ENCODE measurements around the gene CALR3. TPM values are rescaled to one million over a fixed set of nuclear protein-coding genes. Genes with fewer than 3 reads are reported as not detected.

Gene CALR3
- total and polyA plus RNA-seq, 10 of the 15 experiments (the other 5 are each of a cell fraction or from before 2014, with no cell fraction given): 0.05 to 0.45 (median 0.12) TPM; not detected in 2

DNA sequence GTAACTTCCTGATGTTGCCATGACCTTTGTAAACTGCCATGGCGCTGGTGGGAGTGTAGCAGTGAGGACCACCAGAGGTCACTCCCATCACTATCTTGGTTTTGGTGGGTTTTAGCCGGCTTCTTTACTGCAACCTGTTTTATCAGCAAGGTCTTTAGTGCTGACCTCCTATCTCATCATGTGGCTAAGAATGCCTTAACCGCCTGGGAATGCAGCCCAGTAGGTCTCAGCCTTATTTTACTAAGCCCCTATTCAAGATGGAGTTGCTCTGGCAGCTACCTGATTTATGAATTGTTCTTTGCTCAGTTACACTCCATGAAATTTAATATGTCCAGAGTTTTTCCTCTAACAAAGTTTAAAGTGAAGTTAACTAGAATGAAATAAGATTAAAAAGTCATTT lies 19.6 kb downstream of the CALR3 start (continued):
- TF ChIP-seq STAT1 (conservative IDR thresholded peaks at IDR 0.05) (no peak), TCF12 (IDR thresholded peaks at IDR 0.05; ENCODE audit: low read depth, low read length) (no peak), FOS (IDR thresholded peaks at IDR 0.05; ENCODE audit: borderline replicate concordance, extremely low read depth, insufficient read length) (no peak), SREBF1 (IDR thresholded peaks at IDR 0.05; ENCODE audit: low read length) (no peak)

DNA sequence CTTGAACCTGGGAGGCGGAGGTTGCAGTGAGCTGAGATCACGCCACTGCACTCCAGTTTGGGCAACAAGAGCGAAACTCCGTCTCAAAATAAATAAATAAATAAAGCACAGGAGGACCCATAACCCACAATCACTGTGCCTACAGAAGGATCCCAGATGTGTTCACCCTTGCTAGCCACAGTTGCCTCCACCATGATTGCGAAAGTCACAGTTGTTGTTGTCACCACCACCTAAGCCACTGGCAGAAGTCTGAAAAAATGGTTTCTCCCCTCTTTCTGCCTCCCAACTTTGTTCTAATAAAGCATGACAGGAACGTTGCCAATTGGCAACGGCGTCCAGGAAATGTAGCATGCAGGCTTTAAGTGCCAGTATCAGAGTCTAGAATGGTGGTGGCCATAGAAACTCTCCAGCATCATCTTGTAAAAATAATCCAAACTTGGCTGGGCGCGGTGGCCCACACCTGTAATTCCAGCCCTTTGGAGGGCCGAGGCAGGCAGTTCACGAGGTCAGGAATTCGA lies 22.0 kb downstream of the CALR3 start:
- FAIRE-seq (no peak), ATAC-seq (no peak), DNase-seq (ENCODE audit: low read depth, low spot score) (no peak)
- H2AFZ ChIP-seq (ENCODE audit: control insufficient read depth, low read depth, low read length): no peak overlapping the region
- H4K20me1 ChIP-seq (ENCODE audit: control insufficient read depth, insufficient read depth): peaks cover 4% of the 10 kb centered on the region; the same call in 1 of the 2 replicates
- BruUV-seq (replicated peaks): no TSS peak
- no peak overlapping the region for H3K4me2 ChIP-seq (ENCODE audit: control insufficient read depth, insufficient read depth)
- 70% methylated on average over 13 of the region's 13 CpGs for WGBS (ENCODE audit: insufficient coverage, insufficient replicate concordance, low lambda C conversion rate, missing lambda C conversion rate)
- POLR2A ChIA-PET: interaction anchor here (0.7 kb wide), 1 partner anchor 365 kb away, joined by 3 read pairs; no protein-coding TSS in a partner anchor
- SMC1A ChIA-PET (ENCODE audit: uncharacterized antibody, unreplicated experiment): no interaction called here
- H3K4me3 ChIP-seq: no peak overlapping the region
- H3K9ac ChIP-seq (ENCODE audit: control insufficient read depth, insufficient read depth, low read length): no peak overlapping the region
- TF ChIP-seq CREB1 (IDR thresholded peaks at IDR 0.05; ENCODE audit: low read depth) (no peak), NFYB (IDR thresholded peaks at IDR 0.05; ENCODE audit: insufficient read depth, low read depth, low read length) (no peak)
- no peaks in the 10 kb centered on the region; the same call in 2 of the 3 replicates for H3K9me3 ChIP-seq (replicated peaks; ENCODE audit: control insufficient read depth, insufficient read depth, low read length)
- CTCF ChIA-PET: no interaction called here
- peaks cover 28% of the 10 kb centered on the region for H3K79me2 ChIP-seq (ENCODE audit: control insufficient read depth, insufficient read depth, low read length)
- intact Hi-C loops (cut with micrococcal nuclease; ENCODE audit: unreplicated experiment): no loop called here
- in situ Hi-C loops (cut with MboI): no loop called here
- peaks cover 8% of the 10 kb centered on the region; the same call in 1 of the 2 replicates for H3K4me1 ChIP-seq (ENCODE audit: control insufficient read depth, insufficient read depth, low read length)
- no peaks in the 10 kb centered on the region for H3K27me3 ChIP-seq (replicated peaks in 1 of 2; ENCODE audit: control insufficient read depth in 2 of 2, insufficient read depth in 2 of 2, low read length in 1 of 2)
- no peak overlapping the region for H3K27ac ChIP-seq (ENCODE audit: control insufficient read depth, insufficient read depth)
- H3K36me3 ChIP-seq (ENCODE audit: control insufficient read depth in 2 of 2, insufficient read depth in 2 of 2, low read length in 1 of 2): no peaks in the 10 kb centered on the region; a peak in 1 of 4 replicates
- RAD21 ChIA-PET (ENCODE audit: unreplicated experiment): interaction anchor here (1.0 kb wide), 1 partner anchor 278 kb away, joined by 4 read pairs; no protein-coding TSS in a partner anchor

All from GM12878 (cell line).